ENCODE data around the gene SCD. TPM values are rescaled to one million over a fixed set of nuclear protein-coding genes. Genes with fewer than 3 reads are reported as not detected.

Gene SCD
- total RNA-seq, 1 donor from 2014 or later: 81.4 TPM

DNA sequence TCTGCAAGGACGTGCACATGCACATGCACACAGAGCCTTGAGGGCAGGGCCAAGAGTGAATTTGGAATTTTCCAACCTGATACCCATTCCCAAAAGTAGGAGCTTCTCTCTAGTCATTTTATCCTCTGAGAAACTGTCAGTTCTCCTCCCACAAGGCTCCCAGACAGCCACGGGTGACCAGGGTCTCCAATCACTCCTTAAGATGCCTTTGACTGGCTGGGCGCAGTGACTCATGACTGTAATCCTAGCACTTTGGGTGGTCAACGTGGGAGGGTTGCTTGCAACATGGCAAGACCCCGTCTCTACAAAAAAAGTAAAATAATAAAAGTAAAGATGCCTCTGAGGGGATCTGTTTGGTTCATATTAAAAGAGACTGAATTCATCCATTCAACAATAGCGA, 13.2 kb downstream of the SCD start:
- H3K4me3 Mint-ChIP-seq (ENCODE audit: unreplicated experiment): no peak overlapping the region
- H3K36me3 Mint-ChIP-seq (ENCODE audit: unreplicated experiment): peaks cover 54% of the 10 kb centered on the region
- no peak for DNase-seq (ENCODE audit: extremely low spot score, unreplicated experiment)
- H3K9me3 Mint-ChIP-seq (ENCODE audit: unreplicated experiment): no peaks in the 10 kb centered on the region
- H3K4me1 Mint-ChIP-seq (ENCODE audit: unreplicated experiment): peaks cover 47% of the 10 kb centered on the region
- no peak for TF ChIP-seq CTCF (IDR thresholded peaks at IDR 0.05)
- H3K27me3 Mint-ChIP-seq (ENCODE audit: unreplicated experiment): no peaks in the 10 kb centered on the region
- H3K27ac Mint-ChIP-seq (ENCODE audit: unreplicated experiment): no peak overlapping the region

DNA sequence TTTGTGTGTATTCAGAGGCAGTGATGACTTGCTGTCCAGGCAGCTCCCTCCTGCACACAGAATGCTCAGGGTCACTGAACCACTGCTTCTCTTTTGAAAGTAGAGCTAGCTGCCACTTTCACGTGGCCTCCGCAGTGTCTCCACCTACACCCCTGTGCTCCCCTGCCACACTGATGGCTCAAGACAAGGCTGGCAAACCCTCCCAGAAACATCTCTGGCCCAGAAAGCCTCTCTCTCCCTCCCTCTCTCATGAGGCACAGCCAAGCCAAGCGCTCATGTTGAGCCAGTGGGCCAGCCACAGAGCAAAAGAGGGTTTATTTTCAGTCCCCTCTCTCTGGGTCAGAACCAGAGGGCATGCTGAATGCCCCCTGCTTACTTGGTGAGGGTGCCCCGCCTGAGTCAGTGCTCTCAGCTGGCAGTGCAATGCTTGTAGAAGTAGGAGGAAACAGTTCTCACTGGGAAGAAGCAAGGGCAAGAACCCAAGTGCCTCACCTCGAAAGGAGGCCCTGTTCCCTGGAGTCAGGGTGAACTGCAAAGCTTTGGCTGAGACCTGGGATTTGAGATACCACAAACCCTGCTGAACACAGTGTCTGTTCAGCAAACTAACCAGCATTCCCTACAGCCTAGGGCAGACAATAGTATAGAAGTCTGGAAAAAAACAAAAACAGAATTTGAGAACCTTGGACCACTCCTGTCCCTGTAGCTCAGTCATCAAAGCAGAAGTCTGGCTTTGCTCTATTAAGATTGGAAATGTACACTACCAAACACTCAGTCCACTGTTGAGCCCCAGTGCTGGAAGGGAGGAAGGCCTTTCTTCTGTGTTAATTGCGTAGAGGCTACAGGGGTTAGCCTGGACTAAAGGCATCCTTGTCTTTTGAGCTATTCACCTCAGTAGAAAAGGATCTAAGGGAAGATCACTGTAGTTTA, 15.8 kb downstream of the SCD start:
- Mint-ChIP-seq H3K36me3 (ENCODE audit: unreplicated experiment) (peaks cover 40% of the 10 kb centered on the region), H3K27ac (ENCODE audit: unreplicated experiment) (peak overlapping the region; percentile 60), H3K4me3 (ENCODE audit: unreplicated experiment) (no peak overlapping the region), H3K4me1 (ENCODE audit: unreplicated experiment) (peaks cover 44% of the 10 kb centered on the region), H3K9me3 (ENCODE audit: unreplicated experiment) (no peaks in the 10 kb centered on the region), H3K27me3 (ENCODE audit: unreplicated experiment) (no peaks in the 10 kb centered on the region)
- no peak for DNase-seq (ENCODE audit: extremely low spot score, unreplicated experiment)
- TF ChIP-seq CTCF (IDR thresholded peaks at IDR 0.05): no peak

DNA sequence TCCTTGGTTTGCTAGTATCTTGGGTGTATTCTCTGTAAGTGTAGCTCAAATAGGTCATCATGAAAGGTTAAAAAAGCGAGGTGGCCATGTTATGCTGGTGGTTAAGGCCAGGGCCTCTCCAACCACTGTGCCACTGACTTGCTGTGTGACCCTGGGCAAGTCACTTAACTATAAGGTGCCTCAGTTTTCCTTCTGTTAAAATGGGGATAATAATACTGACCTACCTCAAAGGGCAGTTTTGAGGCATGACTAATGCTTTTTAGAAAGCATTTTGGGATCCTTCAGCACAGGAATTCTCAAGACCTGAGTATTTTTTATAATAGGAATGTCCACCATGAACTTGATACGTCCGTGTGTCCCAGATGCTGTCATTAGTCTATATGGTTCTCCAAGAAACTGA, 17.1 kb downstream of the SCD start:
- H3K4me1 Mint-ChIP-seq (ENCODE audit: unreplicated experiment): peaks cover 40% of the 10 kb centered on the region
- no peak overlapping the region for H3K4me3 Mint-ChIP-seq (ENCODE audit: unreplicated experiment)
- no peaks in the 10 kb centered on the region for H3K27me3 Mint-ChIP-seq (ENCODE audit: unreplicated experiment)
- DNase-seq (ENCODE audit: extremely low spot score, unreplicated experiment): no peak
- no peak for TF ChIP-seq CTCF (IDR thresholded peaks at IDR 0.05)
- H3K9me3 Mint-ChIP-seq (ENCODE audit: unreplicated experiment): no peaks in the 10 kb centered on the region
- H3K27ac Mint-ChIP-seq (ENCODE audit: unreplicated experiment): peak overlapping the region; percentile 36
- peaks cover 36% of the 10 kb centered on the region for H3K36me3 Mint-ChIP-seq (ENCODE audit: unreplicated experiment)

DNA sequence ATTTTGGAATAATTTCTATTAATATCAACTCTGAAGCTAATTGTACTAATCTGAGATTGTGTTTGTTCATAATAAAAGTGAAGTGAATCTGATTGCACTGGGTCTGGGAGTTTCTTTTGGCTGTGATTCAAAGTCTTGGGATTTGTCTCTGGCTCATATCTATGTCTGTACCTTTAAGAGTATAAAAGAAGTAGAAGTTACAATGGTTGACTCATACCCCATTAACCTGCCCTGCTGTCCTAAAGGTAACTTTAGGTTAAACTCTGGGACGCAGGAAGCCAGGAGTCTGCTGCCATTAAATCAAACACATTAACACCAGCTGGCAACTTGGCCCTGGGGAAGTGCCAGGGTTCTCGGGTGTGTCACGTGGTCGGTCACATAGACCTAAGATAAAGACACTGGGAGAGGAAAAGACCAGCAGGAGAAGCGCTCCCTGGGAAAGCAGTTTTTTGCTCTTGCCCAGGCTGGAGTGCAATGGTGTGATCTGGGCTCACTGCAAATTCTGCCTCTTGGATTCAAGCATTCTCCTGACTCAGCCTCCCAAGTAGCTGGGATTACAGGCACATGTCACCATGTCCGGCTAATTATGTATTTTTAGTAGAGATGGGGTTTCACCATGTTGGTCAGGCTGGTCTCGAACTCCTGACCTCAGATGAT, 17.8 kb downstream of the SCD start:
- DNase-seq (ENCODE audit: extremely low spot score, unreplicated experiment): no peak
- peaks cover 33% of the 10 kb centered on the region for H3K4me1 Mint-ChIP-seq (ENCODE audit: unreplicated experiment)
- no peaks in the 10 kb centered on the region for H3K9me3 Mint-ChIP-seq (ENCODE audit: unreplicated experiment)
- peaks cover 31% of the 10 kb centered on the region for H3K36me3 Mint-ChIP-seq (ENCODE audit: unreplicated experiment)
- peak overlapping the region; percentile 36 for H3K27ac Mint-ChIP-seq (ENCODE audit: unreplicated experiment)
- TF ChIP-seq CTCF (IDR thresholded peaks at IDR 0.05): no peak
- H3K4me3 Mint-ChIP-seq (ENCODE audit: unreplicated experiment): no peak overlapping the region
- no peaks in the 10 kb centered on the region for H3K27me3 Mint-ChIP-seq (ENCODE audit: unreplicated experiment)

GRCh38 chr10:100368721-100369120, 21.7 kb downstream of the SCD start:
- no peaks in the 10 kb centered on the region for H3K9me3 Mint-ChIP-seq (ENCODE audit: unreplicated experiment)
- no peaks in the 10 kb centered on the region for H3K36me3 Mint-ChIP-seq (ENCODE audit: unreplicated experiment)
- H3K4me3 Mint-ChIP-seq (ENCODE audit: unreplicated experiment): no peak overlapping the region
- H3K4me1 Mint-ChIP-seq (ENCODE audit: unreplicated experiment): peaks cover 36% of the 10 kb centered on the region
- no peak for DNase-seq (ENCODE audit: extremely low spot score, unreplicated experiment)
- no peak overlapping the region for H3K27ac Mint-ChIP-seq (ENCODE audit: unreplicated experiment)
- TF ChIP-seq CTCF (IDR thresholded peaks at IDR 0.05): no peak
- H3K27me3 Mint-ChIP-seq (ENCODE audit: unreplicated experiment): no peaks in the 10 kb centered on the region

Data from osteocyte (in vitro differentiated cells).